NCI-H460 (cell line): Measurements from ENCODE around the gene PRDM15. TPM values are rescaled to one million over a fixed set of nuclear protein-coding genes. Genes with fewer than 3 reads are reported as not detected.
A peak's percentile ranks its signal among the peaks of the same experiment; 100 is the strongest.

Experiments used
- DNase-seq: peaks from one replicate; pipeline ENCODE4 v3.0.0-alpha.2; 2016; ENCODE audit warnings: low read depth; ENCODE audit errors: extremely low read depth
- total RNA-seq: library from RNA; depleted of rRNA; stranded (reverse); fragments of >200 nt; shearing (Covaris generic); gene quantifications from 2 replicates; pipeline ENCODE4 v1.2.3, GENCODE V29; 2014

The PRDM15 gene
- total RNA-seq, 1 experiment from 2014 or later, result 4.3 TPM

DNA sequence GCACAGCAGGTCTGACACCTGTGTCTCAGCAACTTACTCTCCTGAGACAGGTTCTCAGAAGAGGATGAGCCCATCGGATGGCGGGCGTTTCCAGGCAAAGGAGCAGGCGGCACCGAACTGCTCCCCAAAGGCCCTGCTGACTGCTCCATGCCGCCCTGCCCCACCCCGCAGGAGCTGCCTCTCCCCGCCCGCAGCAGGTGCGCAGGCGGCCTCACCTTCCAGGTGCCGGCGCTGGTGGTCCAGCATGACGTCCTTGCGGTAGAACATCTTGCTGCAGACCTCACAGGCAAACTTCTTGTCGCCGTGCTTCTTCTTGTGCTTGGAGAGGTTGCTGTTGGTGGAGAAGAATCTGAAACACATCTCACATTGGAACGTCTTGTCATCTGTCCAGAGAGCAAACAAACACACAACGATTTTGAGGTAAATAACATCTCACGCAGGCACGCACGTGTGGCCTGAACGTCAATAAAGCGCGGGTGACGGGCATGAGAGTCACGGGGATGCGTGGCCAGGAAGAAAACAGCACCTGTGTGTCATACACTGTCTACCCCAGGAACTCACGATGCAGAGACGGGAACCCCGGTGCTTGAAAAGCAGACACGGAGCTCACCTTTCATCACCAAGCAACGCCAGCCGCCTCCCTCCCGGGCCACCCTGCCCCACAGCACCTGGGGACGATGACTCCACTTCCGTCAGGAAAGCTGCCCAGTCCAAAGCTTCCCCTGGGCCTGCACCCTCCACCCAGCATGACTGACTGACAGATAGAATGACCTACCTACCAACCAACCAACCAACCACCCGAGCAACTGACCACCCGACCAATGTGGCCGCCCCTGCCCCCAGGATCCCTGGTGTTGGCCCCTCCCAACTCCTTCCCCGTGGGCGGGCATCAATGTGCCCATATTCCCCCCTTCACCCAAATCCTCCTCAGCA, 50.9 kb downstream of the PRDM15 start:
- no peak for DNase-seq

DNA sequence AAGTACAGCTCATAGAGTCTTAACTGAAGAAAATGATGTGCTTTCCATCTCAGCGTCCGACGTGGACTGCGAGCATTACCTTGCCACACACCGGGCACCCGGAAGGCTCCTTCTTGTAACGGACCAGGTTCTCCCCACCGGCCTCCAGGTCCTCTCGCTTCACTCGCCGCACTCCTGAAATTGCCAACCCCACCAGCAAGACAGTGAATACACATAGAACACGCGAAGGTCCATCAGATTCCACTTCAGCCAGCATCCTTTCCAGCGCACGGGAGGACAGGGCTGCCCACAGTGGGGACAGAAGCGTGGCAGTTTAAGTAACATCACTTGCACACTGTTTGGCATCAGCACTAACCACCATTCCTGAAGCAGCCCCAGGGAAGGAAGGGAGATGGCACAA, 53.3 kb downstream of the PRDM15 start:
- DNase-seq, result no peak

DNA sequence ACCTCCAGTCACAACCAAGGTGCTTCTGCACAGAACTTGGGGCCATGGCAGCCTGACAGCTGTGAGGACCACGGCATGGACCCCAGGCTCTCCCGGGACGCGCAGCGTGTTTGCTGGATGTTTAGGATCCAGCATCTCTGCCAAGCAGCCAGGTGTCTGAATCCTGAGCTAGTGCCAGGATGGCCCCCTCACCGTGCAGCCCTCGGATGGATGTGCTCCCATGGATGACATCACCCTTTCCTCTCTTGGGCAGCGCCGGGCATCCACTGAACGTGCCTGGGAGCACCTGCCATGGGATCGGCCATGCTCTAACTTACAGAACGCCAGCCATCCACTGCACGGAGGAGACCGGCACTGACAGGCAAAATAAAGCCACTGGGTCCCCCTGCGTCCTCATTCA, 53.9 kb downstream of the PRDM15 start:
- DNase-seq, result no peak

DNA sequence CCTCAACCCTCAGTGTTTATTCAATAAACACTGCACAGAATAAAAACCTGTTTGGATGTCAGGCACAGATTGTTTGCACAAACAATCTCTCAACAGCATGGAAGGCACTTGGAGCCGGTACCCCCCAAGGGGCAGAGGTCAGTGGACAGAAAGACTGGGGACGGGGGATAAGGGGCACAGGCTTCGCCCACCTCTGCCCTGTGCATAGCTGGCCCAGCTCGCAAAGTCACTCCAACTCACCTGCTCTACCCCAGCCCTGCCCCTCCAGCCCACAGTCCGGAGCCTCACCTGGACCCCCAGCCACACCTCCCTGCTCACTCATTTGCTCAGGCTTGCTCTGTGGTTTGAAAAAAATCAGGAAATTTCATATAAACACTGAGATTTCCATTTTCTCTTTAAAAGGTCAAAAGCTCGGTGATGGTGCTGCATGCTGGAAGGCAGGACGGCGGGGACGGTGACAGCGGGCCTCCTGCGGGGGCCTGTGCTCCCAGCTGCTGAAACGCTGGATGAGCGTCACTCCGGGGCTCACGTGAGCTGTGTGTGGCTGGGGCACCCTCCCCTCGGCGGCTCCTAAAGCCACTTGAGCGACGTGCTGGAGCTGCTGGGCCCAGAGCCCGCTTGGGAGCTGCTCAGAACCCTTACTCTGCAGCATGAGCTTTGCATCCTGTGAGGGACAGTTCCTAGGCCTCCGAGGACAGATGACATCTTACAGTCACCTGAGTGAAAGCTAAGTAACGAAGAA, 54.5 kb downstream of the PRDM15 start:
- no peak for DNase-seq

DNA sequence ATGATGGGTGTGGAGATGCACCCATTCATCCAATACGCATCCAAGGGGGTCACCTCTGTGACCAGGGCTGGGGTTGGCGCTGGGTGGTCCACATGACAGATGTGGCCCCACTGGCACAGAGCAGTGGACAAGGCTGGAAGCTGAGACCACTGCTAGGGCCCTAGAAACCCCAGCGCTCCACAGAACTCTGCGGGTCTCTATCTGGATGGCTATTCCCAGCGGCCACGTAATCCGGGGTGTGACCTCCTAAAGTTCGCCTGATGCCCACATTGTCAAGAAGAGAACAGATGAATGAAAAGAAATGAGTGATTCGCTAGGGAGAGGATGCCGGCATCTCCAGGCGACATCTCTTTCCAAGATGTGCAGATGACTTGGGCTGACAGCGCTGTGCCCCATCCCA, 55.2 kb downstream of the PRDM15 start:
- no peak for DNase-seq

DNA sequence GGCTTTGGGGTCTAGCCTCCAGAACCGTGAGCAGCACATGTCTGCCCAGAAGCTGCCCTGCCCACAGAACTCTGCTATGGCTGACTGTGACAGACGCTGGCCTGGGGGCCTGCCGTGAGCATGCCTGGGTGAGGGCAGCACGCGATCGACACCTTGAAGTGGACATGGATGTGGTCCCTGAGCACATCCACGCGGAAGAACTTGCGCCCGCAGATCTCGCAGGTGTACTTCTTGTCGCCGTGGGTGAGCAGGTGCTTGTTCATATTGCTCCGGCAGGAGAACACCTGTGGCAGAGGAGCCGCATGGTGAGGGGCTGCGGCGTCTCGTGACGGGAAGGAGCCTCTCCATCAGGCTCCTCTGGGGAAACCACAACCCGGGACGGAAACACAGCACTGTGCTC, 56.0 kb downstream of the PRDM15 start:
- no peak for DNase-seq

DNA sequence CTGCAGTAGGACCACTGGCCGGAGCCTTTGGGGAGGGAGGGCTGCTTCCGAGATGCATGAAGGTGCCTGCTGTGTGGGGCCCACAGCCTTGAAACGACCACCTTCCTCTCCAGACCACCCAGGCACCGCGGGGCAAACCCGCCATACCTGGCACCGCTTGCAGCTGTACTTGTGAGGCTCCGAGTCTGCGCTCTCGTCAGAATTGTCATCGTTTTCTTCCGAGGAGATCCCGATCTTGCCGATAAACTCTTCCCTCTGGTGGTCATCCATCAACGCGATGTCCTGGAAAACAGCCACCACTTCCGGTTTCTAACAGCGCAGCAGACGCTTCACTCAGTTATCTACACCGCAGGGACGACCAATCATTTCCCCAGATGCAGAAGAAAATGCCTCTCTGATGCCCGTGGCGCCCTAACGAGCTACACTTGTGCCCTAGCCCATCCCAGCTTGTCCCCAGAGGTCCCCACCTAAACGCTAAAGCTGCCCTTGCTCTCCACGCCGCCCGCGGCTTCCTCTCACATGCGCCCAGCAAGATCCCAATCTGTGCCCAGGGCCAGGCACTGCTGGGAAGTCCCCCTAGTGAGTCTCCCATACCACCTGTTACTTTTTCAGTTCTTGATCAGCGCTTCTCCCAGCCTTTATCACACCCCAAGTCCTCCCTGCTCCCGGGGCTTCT, 57.2 kb downstream of the PRDM15 start:
- DNase-seq, result no peak

DNA sequence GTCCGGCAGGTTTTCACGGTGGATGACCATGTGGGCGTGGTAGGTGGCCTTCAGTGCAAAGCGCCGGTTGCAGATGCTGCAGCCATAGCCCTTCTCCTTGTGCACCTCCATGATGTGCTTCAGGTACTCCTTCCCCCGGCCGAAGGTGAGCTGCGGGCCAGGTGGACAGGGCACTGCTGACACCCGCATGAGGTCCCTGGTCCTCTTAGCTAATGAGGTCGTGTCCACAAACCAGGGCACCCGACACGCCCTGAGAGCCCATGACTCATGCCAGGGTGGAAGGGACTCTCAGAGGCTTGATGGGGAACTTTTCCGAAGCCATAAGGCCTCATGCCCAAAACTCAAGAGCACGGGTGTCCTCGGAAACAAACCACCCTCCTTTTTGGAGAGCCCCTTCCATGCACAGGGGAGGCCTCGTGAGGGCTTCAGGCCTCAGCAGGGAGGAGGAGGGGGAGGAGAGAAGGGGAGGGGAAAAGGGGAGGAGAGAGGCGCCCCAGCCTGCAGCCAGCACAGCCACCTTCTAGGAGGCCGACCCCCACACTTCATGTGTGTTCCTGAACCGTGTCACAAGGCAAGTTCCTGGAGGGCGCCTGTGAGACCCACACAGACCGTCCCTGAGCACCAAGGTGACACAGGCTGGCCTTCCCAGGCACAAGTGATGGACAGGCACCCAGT, 57.9 kb downstream of the PRDM15 start:
- DNase-seq, result no peak

DNA sequence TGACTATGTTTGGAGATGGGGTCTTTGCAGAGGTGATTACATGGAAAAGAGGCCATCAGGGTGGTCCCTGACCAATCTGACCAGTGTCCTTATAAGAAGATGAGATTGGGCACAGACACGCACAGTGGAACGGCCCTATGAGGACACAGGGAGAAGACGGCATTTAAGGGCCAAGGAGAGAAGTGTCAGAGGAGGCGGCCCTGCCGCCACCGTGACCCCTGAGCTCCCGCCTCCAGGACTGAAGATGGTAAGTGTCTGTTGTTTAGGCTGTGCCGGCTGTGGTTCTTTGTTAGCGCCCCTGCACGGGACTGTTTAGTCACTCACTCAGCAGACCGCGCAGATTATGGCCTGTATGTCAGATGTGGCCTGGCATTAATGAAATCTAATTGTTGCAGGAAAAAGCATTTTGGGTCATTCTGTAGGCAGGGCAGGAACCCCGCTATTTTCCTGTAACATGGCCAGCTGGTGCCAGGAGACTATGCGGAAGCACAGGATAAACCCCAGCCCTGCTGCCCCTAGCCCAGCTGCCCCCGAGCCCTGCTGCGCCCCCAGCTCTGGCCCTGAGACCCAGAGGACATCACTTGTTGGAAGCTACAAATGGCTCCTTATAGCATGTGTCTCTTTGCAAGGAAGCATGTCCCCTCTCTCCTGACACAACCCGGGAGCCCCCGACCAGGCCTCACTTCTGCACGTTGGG, 58.6 kb downstream of the PRDM15 start:
- no peak for DNase-seq

DNA sequence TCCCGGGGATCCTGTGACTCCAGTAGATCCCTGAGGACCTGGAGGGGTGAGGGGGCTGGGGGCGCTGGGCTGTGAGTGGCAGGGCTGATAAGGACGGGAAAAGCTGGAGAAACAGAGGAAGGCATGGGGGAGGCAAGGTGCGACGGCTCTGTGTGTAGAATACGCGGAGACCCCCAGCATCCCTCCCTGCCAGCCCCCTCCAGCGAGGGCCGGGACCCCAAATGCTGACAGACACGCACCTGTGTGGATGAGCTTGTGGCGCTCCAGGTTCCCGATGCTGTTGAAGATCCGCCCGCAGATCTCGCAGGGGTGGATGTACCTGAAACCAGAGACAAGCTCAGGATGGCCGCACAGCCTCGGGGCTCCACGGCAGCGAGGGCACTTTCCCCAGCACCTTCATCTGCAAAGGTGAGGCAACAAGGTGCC, 59.3 kb downstream of the PRDM15 start:
- no peak for DNase-seq

DNA sequence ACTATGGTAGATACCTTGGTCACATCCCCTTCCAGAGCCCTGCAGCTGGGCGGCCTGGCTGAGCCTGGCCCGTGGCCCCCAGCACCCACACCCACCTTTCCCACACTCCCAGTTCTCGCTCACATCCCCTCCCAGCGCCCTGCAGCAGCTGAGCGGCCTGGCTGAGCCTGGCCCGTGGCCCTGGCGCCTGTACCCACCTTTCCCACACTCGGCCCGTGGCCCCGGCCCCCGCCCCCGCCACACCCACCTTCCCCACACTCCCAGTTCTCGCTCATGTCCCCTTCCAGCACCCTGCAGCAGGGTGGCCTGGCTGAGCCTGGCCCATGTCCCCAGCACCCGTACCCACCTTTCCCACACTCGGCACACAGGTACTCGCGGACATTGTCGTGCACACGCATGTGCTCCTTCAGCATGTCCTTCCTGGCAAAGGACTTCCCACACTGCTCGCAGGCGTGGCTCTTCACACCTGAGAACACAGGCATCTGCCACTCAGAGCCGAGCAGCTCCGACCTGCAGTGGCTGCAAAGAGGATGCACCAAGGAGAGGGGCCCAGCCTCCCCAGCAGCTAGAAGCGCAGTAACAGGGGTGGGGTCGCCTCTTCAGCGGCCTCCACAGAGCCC, 59.8 kb downstream of the PRDM15 start:
- no peak for DNase-seq

DNA sequence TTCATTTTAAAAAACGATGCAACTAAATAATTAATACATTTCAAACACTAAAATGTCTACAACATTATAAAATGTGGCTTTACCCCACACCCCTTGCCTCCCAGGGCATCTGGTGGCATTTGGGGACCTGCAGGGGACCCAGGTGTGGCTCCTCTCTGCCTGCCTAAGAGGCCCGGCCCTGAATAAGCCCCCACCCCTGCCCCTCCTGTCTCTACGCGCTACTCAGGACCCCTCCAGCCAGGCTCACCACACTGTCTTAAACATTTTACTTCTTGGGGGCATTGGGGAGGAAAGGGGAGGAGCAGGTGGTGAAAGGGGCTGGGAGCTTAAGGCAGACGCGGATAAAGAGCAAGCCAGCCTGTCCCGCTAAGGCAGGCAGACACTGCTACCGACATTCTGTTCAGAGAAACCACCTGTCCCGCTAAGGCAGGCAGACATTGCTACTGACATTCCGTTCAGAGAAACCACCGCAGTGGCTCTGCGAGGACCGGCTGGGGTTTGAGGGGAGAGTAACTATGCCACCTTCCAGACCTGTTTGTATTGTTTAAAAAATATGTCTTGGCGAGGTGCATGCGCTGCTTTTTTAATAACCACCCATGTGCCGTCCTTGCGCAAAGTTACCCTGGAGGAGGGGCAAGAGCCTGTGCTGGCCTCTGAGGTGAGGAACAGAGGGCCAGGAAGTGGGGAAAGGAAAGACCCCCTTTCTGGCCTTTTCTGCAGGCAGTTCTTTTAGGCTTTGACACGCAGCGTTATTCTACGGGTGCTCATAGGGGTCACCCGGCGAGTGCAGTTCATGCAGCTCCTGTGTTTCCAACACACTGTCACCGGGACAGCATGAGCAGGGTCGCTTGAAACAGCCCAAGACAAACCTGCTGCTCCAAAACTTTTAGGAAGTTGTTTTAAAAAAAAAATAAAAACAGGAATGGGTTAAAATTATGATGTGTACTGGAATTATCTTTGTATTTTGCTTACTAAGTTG, 61.0 kb downstream of the PRDM15 start:
- DNase-seq, result no peak

DNA sequence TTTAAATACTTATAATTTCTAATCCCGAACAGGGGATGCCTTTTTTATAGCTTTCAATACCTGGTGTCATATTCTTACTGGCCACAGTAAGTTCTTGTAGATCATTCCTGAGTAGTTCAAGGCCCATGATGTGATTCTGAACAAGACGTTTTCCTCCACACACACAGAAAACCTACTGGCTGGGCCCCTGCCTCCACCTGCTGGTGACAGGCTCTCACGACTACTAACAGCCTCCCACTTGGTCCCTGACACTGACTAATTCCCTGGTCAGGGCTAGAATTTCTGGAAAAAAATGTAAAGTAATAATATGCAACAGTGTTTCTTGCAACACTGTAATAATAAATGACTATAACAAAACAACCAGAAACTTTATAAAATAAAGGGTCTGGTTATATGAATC, 61.9 kb downstream of the PRDM15 start:
- DNase-seq, result peak; percentile 24

DNA sequence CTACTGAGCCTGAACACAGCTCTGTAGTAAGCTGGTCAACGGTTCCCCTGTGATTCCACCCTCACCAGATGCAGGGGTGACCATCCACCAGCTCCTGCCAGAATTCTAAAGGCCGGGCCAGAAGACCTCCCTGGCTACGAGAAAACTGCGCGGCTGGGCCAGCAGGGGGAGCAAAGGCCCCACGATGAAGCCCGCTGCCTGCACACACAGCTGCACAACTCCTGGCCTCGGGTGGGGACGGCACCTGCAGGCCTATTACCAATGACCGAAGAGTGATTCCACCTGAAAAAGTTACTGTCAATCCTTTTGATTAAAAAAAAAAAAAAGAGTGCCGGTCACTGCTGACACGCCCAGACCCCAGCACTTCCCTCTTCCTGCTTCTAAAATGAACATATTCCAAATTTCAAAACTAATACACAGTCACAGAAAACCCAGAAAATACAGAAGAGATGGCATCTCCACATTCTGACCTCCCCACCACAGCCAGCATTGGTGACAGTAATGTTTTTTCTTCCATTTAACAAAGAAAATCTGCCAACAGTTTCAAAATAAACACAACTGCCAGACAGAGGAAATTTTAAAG, 62.5 kb downstream of the PRDM15 start:
- peak; percentile 20 for DNase-seq

DNA sequence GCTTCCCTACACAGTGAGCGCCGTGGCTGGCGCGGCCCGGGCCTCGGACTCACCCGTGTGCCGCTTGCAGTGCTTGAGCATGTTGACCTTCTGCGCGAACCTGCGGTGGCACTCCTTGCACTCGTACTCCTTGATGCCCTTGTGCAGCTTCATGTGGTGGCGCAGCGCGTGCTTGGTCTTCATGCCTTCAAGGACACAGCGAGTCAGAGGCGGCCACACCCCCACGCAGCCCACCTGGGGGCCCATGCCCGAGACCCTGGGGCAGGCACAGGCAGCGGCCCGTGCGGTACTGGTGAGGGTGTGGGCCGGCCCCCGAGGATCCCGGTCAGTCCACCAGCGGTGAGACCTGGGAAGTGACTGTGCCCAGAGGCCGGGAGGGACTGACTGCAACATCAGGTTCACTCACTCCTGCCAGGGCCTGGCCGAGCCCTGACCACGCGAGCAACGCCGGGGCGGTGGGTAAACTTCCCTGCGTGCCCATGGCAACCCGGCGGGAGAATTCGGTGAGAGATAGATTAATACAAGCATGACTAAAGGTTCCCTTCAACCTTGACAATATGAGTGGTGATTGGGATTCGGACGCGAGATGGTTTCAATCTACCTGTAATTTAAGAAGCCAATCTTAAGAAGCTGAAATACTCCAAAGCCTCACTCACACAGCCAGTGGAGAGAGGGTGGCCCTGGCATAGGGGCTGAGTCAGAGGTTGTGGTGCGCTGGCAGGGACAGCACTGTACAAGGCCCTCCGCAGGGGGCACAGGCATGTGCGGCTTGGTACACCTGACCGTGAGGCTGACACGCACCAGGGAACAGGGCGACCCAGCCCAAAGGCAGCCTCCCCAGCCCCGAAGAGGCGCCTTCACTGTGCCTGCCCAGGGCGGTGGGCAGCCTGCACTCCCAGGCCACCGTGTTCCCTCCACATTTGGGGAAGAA, 63.2 kb downstream of the PRDM15 start:
- DNase-seq, result no peak

DNA sequence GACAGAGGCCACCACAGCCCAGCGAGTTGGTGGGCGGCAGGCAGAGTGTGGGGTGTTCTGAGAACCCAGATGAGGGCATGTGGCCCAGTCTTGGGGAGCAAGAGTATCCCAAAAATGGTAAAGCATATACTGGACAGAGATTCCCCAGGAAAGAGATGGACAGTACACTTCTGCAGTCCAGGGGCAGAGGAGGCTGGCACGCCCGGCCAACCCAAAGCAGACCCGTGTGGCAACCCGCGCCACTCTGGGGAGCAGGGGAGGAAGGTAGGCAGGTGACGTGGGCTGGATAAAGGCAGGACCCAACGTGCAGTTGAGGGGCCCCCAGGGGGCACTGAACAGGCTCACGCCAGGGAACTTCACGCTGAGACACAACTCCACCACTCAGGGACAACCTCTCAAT, 65.9 kb downstream of the PRDM15 start:
- DNase-seq, result no peak

DNA sequence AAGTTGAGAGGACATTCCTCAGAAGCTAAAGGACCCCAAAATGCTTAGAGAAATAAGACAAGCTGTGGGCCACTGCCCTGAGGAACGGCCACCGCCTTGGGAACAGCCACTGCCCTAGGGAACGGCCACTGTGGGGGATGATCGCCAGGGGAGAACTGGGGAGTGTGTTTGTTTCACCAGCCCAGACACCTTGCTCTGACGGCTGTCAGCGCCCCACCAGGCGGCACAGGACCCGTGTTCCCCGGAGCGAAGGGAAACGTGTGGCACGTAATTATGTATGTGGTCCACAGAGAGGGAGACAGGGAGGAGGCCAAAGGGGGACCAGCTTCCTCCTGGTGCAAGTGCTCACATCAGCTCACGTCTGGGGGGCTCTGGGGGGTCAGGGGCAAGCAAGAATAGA, 66.5 kb downstream of the PRDM15 start:
- no peak for DNase-seq
